ENCODE results near the gene KCNIP3. TPM values are rescaled to one million over a fixed set of nuclear protein-coding genes. Genes with fewer than 3 reads are reported as not detected.

The KCNIP3 gene
- total RNA-seq, 1 donor: 2.6 TPM

- H3K4me3 ChIP-seq (ENCODE audit: low read depth, low read length): no peak overlapping the region
- no peak for DNase-seq (ENCODE audit: low read depth)
- TF ChIP-seq CTCF (IDR thresholded peaks at IDR 0.05; ENCODE audit: insufficient read depth, low read depth, low read length): no peak
Measured at GRCh38 chr2:95316466-95317122, 19.4 kb downstream of the KCNIP3 start.

- no peak overlapping the region for H3K4me3 ChIP-seq (ENCODE audit: low read depth, low read length)
- no peak for TF ChIP-seq CTCF (IDR thresholded peaks at IDR 0.05; ENCODE audit: insufficient read depth, low read depth, low read length)
- no peak for DNase-seq (ENCODE audit: low read depth)
Measured at GRCh38 chr2:95317123-95317500, 20.0 kb downstream of the KCNIP3 start.

GRCh38 chr2:95317665-95318425 is 20.7 kb downstream of the KCNIP3 start:
- no peak overlapping the region for H3K4me3 ChIP-seq (ENCODE audit: low read depth, low read length)
- DNase-seq (ENCODE audit: low read depth): no peak
- no peak for TF ChIP-seq CTCF (IDR thresholded peaks at IDR 0.05; ENCODE audit: insufficient read depth, low read depth, low read length)

GRCh38 chr2:95318431-95319220 is 21.5 kb downstream of the KCNIP3 start:
- DNase-seq (ENCODE audit: low read depth): no peak
- TF ChIP-seq CTCF (IDR thresholded peaks at IDR 0.05; ENCODE audit: insufficient read depth, low read depth, low read length): no peak
- no peak overlapping the region for H3K4me3 ChIP-seq (ENCODE audit: low read depth, low read length)

- H3K4me3 ChIP-seq (ENCODE audit: low read depth, low read length): no peak overlapping the region
- DNase-seq (ENCODE audit: low read depth): no peak
- no peak for TF ChIP-seq CTCF (IDR thresholded peaks at IDR 0.05; ENCODE audit: insufficient read depth, low read depth, low read length)
Measured at GRCh38 chr2:95319481-95320343, 22.6 kb downstream of the KCNIP3 start.

GRCh38 chr2:95320344-95320712 is 23.2 kb downstream of the KCNIP3 start:
- no peak overlapping the region for H3K4me3 ChIP-seq (ENCODE audit: low read depth, low read length)
- TF ChIP-seq CTCF (IDR thresholded peaks at IDR 0.05; ENCODE audit: insufficient read depth, low read depth, low read length): no peak
- DNase-seq (ENCODE audit: low read depth): no peak

All from fibroblast of villous mesenchyme (primary cell).